ENCODE data around the gene EPN3. TPM values are rescaled to one million over a fixed set of nuclear protein-coding genes. Genes with fewer than 3 reads are reported as not detected.

Gene EPN3
- polyA plus RNA-seq, 1 of the 3 experiments (the other 2 are of a cell fraction) = 0.05 TPM

DNA sequence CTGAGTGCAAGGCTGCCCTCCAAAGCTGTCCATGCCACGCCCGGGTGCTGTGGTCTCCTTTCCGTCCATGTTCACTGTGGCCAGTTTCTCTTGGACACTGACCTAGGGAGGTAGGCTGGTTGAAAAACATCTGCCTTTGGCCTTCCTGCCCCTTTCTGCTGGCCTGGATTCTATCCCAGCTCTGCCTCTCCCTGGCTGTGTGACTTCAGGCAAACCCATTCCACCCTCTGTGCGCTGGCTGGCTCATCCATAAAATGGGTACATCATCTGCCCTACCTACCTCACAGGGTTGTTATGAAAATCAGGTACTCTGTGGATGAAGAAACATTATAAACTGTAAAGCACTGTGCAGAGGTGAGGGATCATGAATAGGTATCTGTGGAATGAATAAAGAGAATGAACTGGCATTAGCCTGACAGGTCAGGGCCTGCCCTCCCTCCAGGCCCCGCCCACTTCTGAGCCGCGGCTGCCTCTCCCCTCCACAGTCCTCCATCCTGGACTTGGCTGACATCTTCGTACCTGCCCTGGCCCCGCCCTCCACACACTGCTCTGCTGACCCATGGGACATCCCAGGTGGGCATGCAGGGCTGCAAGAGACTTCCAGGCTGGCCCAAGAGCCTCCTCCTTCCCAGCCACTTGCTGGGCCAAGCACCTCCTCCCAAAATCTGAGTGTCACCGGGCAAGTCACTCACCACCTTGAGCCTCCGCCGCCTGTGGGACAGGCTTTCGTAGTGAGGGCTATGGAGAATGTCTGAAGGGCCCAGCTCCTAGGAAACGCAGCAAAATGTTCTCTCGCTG lies 7.4 kb downstream of the EPN3 start (continued):
- TF ChIP-seq, protein P1, sequence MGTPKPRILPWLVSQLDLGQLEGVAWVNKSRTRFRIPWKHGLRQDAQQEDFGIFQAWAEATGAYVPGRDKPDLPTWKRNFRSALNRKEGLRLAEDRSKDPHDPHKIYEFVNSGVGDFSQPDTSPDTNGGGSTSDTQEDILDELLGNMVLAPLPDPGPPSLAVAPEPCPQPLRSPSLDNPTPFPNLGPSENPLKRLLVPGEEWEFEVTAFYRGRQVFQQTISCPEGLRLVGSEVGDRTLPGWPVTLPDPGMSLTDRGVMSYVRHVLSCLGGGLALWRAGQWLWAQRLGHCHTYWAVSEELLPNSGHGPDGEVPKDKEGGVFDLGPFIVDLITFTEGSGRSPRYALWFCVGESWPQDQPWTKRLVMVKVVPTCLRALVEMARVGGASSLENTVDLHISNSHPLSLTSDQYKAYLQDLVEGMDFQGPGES (IDR thresholded peaks at IDR 0.05; ENCODE audit: low read depth, low read length) = no peak
- TF ChIP-seq, protein P2, sequence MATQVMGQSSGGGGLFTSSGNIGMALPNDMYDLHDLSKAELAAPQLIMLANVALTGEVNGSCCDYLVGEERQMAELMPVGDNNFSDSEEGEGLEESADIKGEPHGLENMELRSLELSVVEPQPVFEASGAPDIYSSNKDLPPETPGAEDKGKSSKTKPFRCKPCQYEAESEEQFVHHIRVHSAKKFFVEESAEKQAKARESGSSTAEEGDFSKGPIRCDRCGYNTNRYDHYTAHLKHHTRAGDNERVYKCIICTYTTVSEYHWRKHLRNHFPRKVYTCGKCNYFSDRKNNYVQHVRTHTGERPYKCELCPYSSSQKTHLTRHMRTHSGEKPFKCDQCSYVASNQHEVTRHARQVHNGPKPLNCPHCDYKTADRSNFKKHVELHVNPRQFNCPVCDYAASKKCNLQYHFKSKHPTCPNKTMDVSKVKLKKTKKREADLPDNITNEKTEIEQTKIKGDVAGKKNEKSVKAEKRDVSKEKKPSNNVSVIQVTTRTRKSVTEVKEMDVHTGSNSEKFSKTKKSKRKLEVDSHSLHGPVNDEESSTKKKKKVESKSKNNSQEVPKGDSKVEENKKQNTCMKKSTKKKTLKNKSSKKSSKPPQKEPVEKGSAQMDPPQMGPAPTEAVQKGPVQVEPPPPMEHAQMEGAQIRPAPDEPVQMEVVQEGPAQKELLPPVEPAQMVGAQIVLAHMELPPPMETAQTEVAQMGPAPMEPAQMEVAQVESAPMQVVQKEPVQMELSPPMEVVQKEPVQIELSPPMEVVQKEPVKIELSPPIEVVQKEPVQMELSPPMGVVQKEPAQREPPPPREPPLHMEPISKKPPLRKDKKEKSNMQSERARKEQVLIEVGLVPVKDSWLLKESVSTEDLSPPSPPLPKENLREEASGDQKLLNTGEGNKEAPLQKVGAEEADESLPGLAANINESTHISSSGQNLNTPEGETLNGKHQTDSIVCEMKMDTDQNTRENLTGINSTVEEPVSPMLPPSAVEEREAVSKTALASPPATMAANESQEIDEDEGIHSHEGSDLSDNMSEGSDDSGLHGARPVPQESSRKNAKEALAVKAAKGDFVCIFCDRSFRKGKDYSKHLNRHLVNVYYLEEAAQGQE (IDR thresholded peaks at IDR 0.05; ENCODE audit: low read depth, low read length) = no peak
- TF ChIP-seq TAF1 (IDR thresholded peaks at IDR 0.05; ENCODE audit: borderline replicate concordance, low read depth, low read length) = no peak
- no peak for TF ChIP-seq EP300 (IDR thresholded peaks at IDR 0.05; ENCODE audit: borderline replicate concordance in 1 of 2, low read depth in 1 of 2, low read length in 1 of 2)

DNA sequence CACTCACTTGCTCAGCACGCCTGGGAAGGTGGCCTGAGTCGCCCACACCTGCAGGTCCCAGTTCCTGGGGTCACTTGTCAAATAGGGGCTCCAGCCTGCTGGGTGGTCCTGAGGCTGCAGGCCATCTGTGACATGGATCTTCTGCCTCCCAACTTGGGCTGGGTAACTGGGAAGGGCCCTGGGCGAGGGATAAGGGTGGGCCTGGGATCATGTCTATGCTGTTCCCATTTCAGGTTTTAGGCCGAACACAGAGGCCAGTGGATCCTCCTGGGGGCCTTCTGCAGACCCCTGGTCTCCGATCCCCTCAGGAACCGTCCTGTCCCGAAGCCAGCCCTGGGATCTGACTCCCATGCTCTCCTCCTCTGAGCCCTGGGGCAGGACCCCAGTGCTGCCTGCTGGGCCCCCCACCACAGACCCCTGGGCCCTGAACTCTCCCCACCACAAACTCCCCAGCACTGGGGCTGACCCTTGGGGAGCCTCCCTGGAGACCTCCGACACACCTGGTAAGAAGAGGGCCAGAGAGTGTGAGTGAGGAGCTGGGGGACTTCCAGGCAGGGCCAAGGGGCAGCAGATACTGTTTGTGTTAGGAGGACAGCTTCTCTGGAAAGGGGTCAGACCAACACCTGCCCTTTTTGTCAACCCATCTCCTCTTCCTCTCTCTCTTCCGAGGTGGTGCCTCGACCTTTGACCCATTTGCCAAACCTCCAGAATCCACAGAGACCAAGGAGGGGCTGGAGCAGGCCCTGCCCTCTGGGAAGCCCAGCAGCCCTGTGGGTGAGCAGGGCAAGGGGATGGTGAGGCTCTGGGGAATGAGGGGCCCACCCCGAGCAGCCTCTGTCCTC lies 8.2 kb downstream of the EPN3 start:
- H3K4me3 ChIP-seq (ENCODE audit: low read depth in 2 of 2, low read length in 1 of 2) = peak overlapping the region; percentile 56 to 61; a peak in 3 of 4 replicates
- TF ChIP-seq, protein P1 (IDR thresholded peaks at IDR 0.05; ENCODE audit: low read depth, low read length) = no peak
- TF ChIP-seq, protein P2 (IDR thresholded peaks at IDR 0.05; ENCODE audit: low read depth, low read length) = no peak
- TF ChIP-seq, protein P3, sequence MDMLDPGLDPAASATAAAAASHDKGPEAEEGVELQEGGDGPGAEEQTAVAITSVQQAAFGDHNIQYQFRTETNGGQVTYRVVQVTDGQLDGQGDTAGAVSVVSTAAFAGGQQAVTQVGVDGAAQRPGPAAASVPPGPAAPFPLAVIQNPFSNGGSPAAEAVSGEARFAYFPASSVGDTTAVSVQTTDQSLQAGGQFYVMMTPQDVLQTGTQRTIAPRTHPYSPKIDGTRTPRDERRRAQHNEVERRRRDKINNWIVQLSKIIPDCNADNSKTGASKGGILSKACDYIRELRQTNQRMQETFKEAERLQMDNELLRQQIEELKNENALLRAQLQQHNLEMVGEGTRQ (IDR thresholded peaks at IDR 0.05; ENCODE audit: borderline replicate concordance, low read depth, low read length) = no peak
- TF ChIP-seq TEAD4 (IDR thresholded peaks at IDR 0.05; ENCODE audit: borderline replicate concordance, insufficient read depth) (no peak), GABPA (IDR thresholded peaks at IDR 0.05; ENCODE audit: low read depth) (no peak)

More for the DNA sequence above, 8.2 kb downstream of the EPN3 start:
- H3F3A ChIP-seq (replicated peaks; ENCODE audit: insufficient read depth) = no peaks in the 10 kb centered on the region
- ChIA-PET CTCF (interaction anchor here (0.6 to 24.2 kb wide), 17 partner anchors 9 to 432 kb away, joined by 3 to 1212 read pairs (median 7); partner anchors contain the start of genes CACNA1G, EPN3 and RSAD1), POLR2A (interaction anchor here (1.5 to 2.0 kb wide), 2 partner anchors 8 to 144 kb away, joined by 4 to 14 read pairs; partner anchors contain the start of gene EPN3)
- H3K4me1 ChIP-seq (ENCODE audit: control insufficient read depth in 1 of 2, insufficient read depth in 2 of 2, low read depth in 1 of 2, low read length in 1 of 2) = peaks cover 12 to 18% of the 10 kb centered on the region in 2 experiments; a peak in 3 of 4 replicates
- DNase-seq = no peak
- peak overlapping the region; percentile 60; the same call in 1 of the 2 replicates for H3K9ac ChIP-seq
- H4K20me1 ChIP-seq (ENCODE audit: insufficient read depth) = no peaks in the 10 kb centered on the region
- peak overlapping the region; percentile 80 for H3K4me2 ChIP-seq
- 92% methylated on average over 9 of the region's 11 CpGs for WGBS (ENCODE audit: low lambda C conversion rate)
- H3K36me3 ChIP-seq (replicated peaks in 1 of 2; ENCODE audit: control insufficient read depth in 1 of 2, insufficient read depth in 2 of 2, low read length in 1 of 2) = no peaks in the 10 kb centered on the region
- no peaks in the 10 kb centered on the region for H3K9me3 ChIP-seq
- no peaks in the 10 kb centered on the region for H3K9me2 ChIP-seq
- no peaks in the 10 kb centered on the region for H3K27me3 ChIP-seq (ENCODE audit: insufficient read depth)
- H2AFZ ChIP-seq (ENCODE audit: low read depth) = no peak overlapping the region
- H3K79me2 ChIP-seq (ENCODE audit: insufficient read depth) = peaks cover 4% of the 10 kb centered on the region; the same call in 1 of the 2 replicates
- no peak overlapping the region for H3K27ac ChIP-seq (ENCODE audit: low read depth in 2 of 2, low read length in 1 of 2)
